GM12878 (cell line): ENCODE measurements around the gene ACSM6. TPM values are rescaled to one million over a fixed set of nuclear protein-coding genes. Genes with fewer than 3 reads are reported as not detected.

Source experiments
- ATAC-seq: fragments of 200-7000 bp; cut with Tn5 transposase; 3 replicates; pipeline ENCODE4 v1.9.1; 2020; ENCODE audit warnings: mild to moderate bottlenecking, moderate library complexity
- BruUV-seq: library from RNA; stranded (reverse); fragments of 400-500 nt; replicated peaks from 2 replicates; lab custom pipeline; 2021; lab: Mats Ljungman, UMichigan
- CTCF ChIA-PET: fragments of 300-600 bp; sonication (Branson Sonifier 250); formaldehyde crosslinking; extraction: SDS; loops from one replicate; lab custom pipeline; 2021; ENCODE audit warnings: inconsistent platforms; lab: Yijun Ruan, JAX
- POLR2A ChIA-PET: fragments of 350-600 bp; formaldehyde crosslinking; extraction: SDS; loops from one replicate; lab custom pipeline; 2021; ENCODE audit warnings: inconsistent platforms; lab: Charles Lee
- RAD21 ChIA-PET: fragments of 300-600 bp; sonication (Branson Sonifier 250); formaldehyde crosslinking; loops from one replicate; lab custom pipeline; 2023; ENCODE audit warnings: antibody characterized with exemption; ENCODE audit not compliant: unreplicated experiment; lab: Charles Lee
- SMC1A ChIA-PET: fragments of 300-600 bp; sonication (Branson Sonifier 250); formaldehyde crosslinking; loops from one replicate; lab custom pipeline; 2023; ENCODE audit not compliant: unreplicated experiment, uncharacterized antibody; lab: Charles Lee
- DNase-seq: peaks from one replicate; pipeline ENCODE4 v3.0.0-alpha.2; 2011; ENCODE audit warnings: low read depth, low spot score
- FAIRE-seq: peaks from 3 replicates; lab custom pipeline; 2011; peaks lifted over from hg19 to GRCh38; lab: Jason Lieb, UNC
- H2AFZ ChIP-seq: 2 replicates; pipeline ENCODE4 v1.6.0; 2011; ENCODE audit warnings: low read depth, low read length, control low read depth; ENCODE audit not compliant: control insufficient read depth
- H3K27ac ChIP-seq: 2 replicates; pipeline ENCODE4 v1.5.1; 2011; ENCODE audit warnings: control low read depth; ENCODE audit not compliant: control insufficient read depth, insufficient read depth
- H3K27me3 ChIP-seq, 2 experiments: replicated peaks in 1 of 2; 2 replicates each; pipeline versions ENCODE4 v1.6.0 to v1.6.1; 2011; ENCODE audit warnings: low read length in 1 of 2; ENCODE audit not compliant: control insufficient read depth in 2 of 2, insufficient read depth in 2 of 2
- H3K36me3 ChIP-seq, 2 experiments: 2 replicates each; pipeline ENCODE4 v1.5.1; 2011; ENCODE audit warnings: low read length in 1 of 2; ENCODE audit not compliant: control insufficient read depth in 2 of 2, insufficient read depth in 2 of 2
- H3K4me1 ChIP-seq: 2 replicates; pipeline ENCODE4 v1.6.1; 2011; ENCODE audit warnings: mild to moderate bottlenecking, low read length, moderate library complexity, mixed read lengths; ENCODE audit not compliant: control insufficient read depth, insufficient read depth
- H3K4me2 ChIP-seq: 2 replicates; pipeline ENCODE4 v1.6.0; 2011; ENCODE audit warnings: control low read depth; ENCODE audit not compliant: control insufficient read depth, insufficient read depth
- H3K4me3 ChIP-seq: fragments of 200-600 bp; sonication (generic); 2 replicates; pipeline ENCODE4 v1.5.1; 2016
- H3K79me2 ChIP-seq: 2 replicates; pipeline ENCODE4 v1.6.0; 2011; ENCODE audit warnings: low read length; ENCODE audit not compliant: control insufficient read depth, insufficient read depth
- H3K9ac ChIP-seq: 2 replicates; pipeline ENCODE4 v1.8.0; 2011; ENCODE audit warnings: low read length, control low read depth, mixed read lengths; ENCODE audit not compliant: control insufficient read depth, insufficient read depth
- H3K9me3 ChIP-seq: replicated peaks from 3 replicates; pipeline ENCODE4 v1.5.1; 2011; ENCODE audit warnings: mild to moderate bottlenecking, low read length; ENCODE audit not compliant: control insufficient read depth, insufficient read depth
- H4K20me1 ChIP-seq: 2 replicates; pipeline ENCODE4 v1.6.0; 2011; ENCODE audit not compliant: control insufficient read depth, insufficient read depth
- ASH2L ChIP-seq: fragments of 300-600, 200-600 bp; sonication (generic); IDR thresholded peaks from 2 replicates; pipeline ENCODE4 v1.6.1; 2017; ENCODE audit warnings: low read depth, mild to moderate bottlenecking, borderline replicate concordance
- BRCA1 ChIP-seq: IDR thresholded peaks from 2 replicates; pipeline ENCODE4 v1.6.1; 2011; ENCODE audit warnings: low read depth, low read length, improper control_type of control experiment
- ESRRA ChIP-seq: IDR thresholded peaks from 2 replicates; pipeline ENCODE4 v1.6.1; 2012; ENCODE audit warnings: mild to moderate bottlenecking, low read length, improper control_type of control experiment
- KAT2A ChIP-seq: conservative IDR thresholded peaks from 2 replicates; pipeline ENCODE4 v1.6.1; 2011; ENCODE audit warnings: low read depth, low read length; ENCODE audit not compliant: control insufficient read depth
- KLF5 ChIP-seq: fragments of 450-650 bp; IDR thresholded peaks from 2 replicates; pipeline ENCODE4 v1.6.1; 2014; ENCODE audit warnings: mild to moderate bottlenecking; ENCODE audit not compliant: partially characterized antibody
- POU2F2 ChIP-seq: IDR thresholded peaks from 3 replicates; pipeline ENCODE4 v1.6.1; 2011; ENCODE audit warnings: low read depth, mild to moderate bottlenecking, low read length, borderline replicate concordance
- RUNX3 ChIP-seq: IDR thresholded peaks from 2 replicates; pipeline ENCODE4 v1.6.1; 2012; ENCODE audit warnings: low read length, inconsistent platforms
- SRF ChIP-seq, 2 experiments: IDR thresholded peaks; 2 replicates each; pipeline ENCODE4 v1.6.1; 2011; ENCODE audit warnings: low read depth in 2 of 2, low read length in 2 of 2, mild to moderate bottlenecking in 1 of 2, moderate library complexity in 1 of 2
- STAT1 ChIP-seq: fragments of 450-650 bp; conservative IDR thresholded peaks from 2 replicates; pipeline ENCODE4 v1.6.1; 2014; ENCODE audit warnings: antibody characterized with exemption, mild to moderate bottlenecking
- TCF3 ChIP-seq: IDR thresholded peaks from 2 replicates; pipeline ENCODE4 v1.6.1; 2012; ENCODE audit warnings: low read depth, mild to moderate bottlenecking, low read length, borderline replicate concordance; ENCODE audit not compliant: insufficient read depth
- WGBS: methylation state at CpG from one replicate; pipeline ENCODE4 v1.1.6; 2016; ENCODE audit warnings: low lambda C conversion rate; ENCODE audit not compliant: insufficient replicate concordance, insufficient coverage; ENCODE audit errors: missing lambda C conversion rate; 5-methylcytosine and 5-hydroxymethylcytosine counted together
- in situ Hi-C: fragments of 300-500 bp; cut with MboI; formaldehyde crosslinking; loops from 9 replicates; pipeline ENCODE4 v1.14.3; 2018; ENCODE audit warnings: mixed read lengths
- intact Hi-C: fragments of 100-400 bp; cut with micrococcal nuclease; formaldehyde crosslinking; loops from one replicate; pipeline ENCODE4 v1.14.2; 2022; ENCODE audit not compliant: unreplicated experiment
- polyA plus RNA-seq, 11 experiments: library from polyadenylated mRNA; depleted of rRNA in 4 of 11; unstranded in 6 of 11; stranded (reverse) in 5 of 11; fragments of >200 nt; fragmentation: Nextera tagmentation in 4 of 11; fragmentation: Illumina TruSeq in 1 of 11; extraction: Ambion mirVana in 4 of 11; extraction: Trizol in 1 of 11; gene quantifications; 1 replicate in 1 of 11; 2 replicates in 10 of 11; pipeline versions ENCODE4 v1.2.1 to v1.2.3, GENCODE V29; 2011 to 2016; ENCODE audit warnings: inconsistent platforms in 2 of 11, missing spikeins in 2 of 11, low read depth in 1 of 11
- total RNA-seq, 4 experiments: library from RNA; depleted of rRNA in 3 of 4; stranded (reverse); fragments of >200 nt in 3 of 4; fragmentation: Illumina TruSeq in 1 of 4; extraction: Trizol in 1 of 4; gene quantifications; 2 replicates each; pipeline versions ENCODE4 v1.2.1 to v1.2.3, GENCODE V29; 2013 to 2021

ACSM6 gene
- total and polyA plus RNA-seq, 10 of the 15 experiments (the other 5 are each of a cell fraction or from before 2014, with no cell fraction given): 0.06 to 0.21 (median 0.20) TPM; not detected in 7

GRCh38 chr10:95214793-95215192 lies 20.8 kb downstream of the ACSM6 start:
- ChIA-PET SMC1A (no interaction called here), CTCF (no interaction called here), RAD21 (no interaction called here), POLR2A (no interaction called here)
- FAIRE-seq: peak; percentile 72
- intact Hi-C loops: no loop called here
- Histone ChIP-seq H2AFZ (no peak overlapping the region), H3K9ac (no peak overlapping the region), H3K36me3 (no peaks in the 10 kb centered on the region), H3K9me3 (no peaks in the 10 kb centered on the region; the same call in 2 of the 3 replicates), H3K4me2 (no peak overlapping the region), H3K4me3 (no peak overlapping the region), H3K27me3 (no peaks in the 10 kb centered on the region), H3K79me2 (no peaks in the 10 kb centered on the region)
- ATAC-seq: peak; percentile 60
- no TSS peak for BruUV-seq
- DNase-seq: no peak
- TF ChIP-seq ASH2L (no peak), SRF (IDR thresholded peaks at IDR 0.05; ENCODE audit: low read depth in 2 of 2, low read length in 2 of 2) (peak; percentile 35 to 44; a peak in 2 of 4 replicates), STAT1 (no peak), RUNX3 (peak; percentile 40; the same call in 1 of the 2 replicates), ESRRA (no peak), TCF3 (no peak)
- TF ChIP-seq, all 136 proteins: peak for 2
- peaks cover 4% of the 10 kb centered on the region; the same call in 1 of the 2 replicates for H3K4me1 ChIP-seq
- no peak overlapping the region for H3K27ac ChIP-seq
- 64% methylated on average over 3 of the region's 3 CpGs for WGBS
- in situ Hi-C loops: no loop called here
- H4K20me1 ChIP-seq: no peaks in the 10 kb centered on the region

- TF ChIP-seq KLF5 (no peak), BRCA1 (no peak), POU2F2 (no peak), KAT2A (no peak)
- ChIA-PET CTCF (interaction anchor here (0.6 to 1.5 kb wide), 4 partner anchors 26 to 931 kb away, joined by 3 to 4 read pairs (median 3); no protein-coding TSS in a partner anchor), POLR2A (no interaction called here), SMC1A (interaction anchor here (1.8 kb wide), 1 partner anchor 10 kb away, joined by 4 read pairs; no protein-coding TSS in a partner anchor), RAD21 (no interaction called here)
- no TSS peak for BruUV-seq
- DNase-seq: no peak
- H3K79me2 ChIP-seq: no peaks in the 10 kb centered on the region
- in situ Hi-C loops: no loop called here
- intact Hi-C loops: no loop called here
- H2AFZ ChIP-seq: no peak overlapping the region
- no peaks in the 10 kb centered on the region for H4K20me1 ChIP-seq
- ATAC-seq: no peak
- H3K4me3 ChIP-seq: no peak overlapping the region
- H3K27ac ChIP-seq: no peak overlapping the region
- no peak overlapping the region for H3K9ac ChIP-seq
- no peaks in the 10 kb centered on the region for H3K27me3 ChIP-seq
- H3K4me2 ChIP-seq: no peak overlapping the region
- H3K36me3 ChIP-seq: no peaks in the 10 kb centered on the region
- WGBS: 93% methylated on average over 1 of the region's 1 CpG
- peaks cover 4% of the 10 kb centered on the region; the same call in 1 of the 2 replicates for H3K4me1 ChIP-seq
- no peak for FAIRE-seq
- H3K9me3 ChIP-seq: no peaks in the 10 kb centered on the region; the same call in 2 of the 3 replicates
Observed at GRCh38 chr10:95217476-95217875, 23.4 kb downstream of the ACSM6 start.
